ENCODE results near the gene JMJD7.

DNA sequence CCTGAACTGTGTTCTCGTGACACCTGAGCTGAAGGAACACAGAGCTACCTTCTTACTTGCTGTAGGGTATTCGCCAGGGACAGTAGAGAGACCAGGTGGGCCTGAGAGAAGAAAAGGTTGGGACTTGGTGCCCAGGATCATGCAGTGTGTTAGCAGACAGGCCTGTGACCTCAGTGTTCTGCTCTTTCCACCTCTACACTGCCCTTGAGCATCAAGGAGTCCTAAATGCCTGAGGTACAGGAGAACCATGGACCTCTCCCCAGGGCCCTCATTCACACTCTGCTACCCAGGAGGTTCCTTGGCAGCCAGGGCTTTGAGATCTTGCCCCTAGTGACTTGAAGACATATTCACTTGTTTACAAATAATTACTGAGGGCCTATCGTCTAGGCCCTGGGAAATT is 22.2 kb upstream of the JMJD7 start:
- TF ChIP-seq, protein P1, sequence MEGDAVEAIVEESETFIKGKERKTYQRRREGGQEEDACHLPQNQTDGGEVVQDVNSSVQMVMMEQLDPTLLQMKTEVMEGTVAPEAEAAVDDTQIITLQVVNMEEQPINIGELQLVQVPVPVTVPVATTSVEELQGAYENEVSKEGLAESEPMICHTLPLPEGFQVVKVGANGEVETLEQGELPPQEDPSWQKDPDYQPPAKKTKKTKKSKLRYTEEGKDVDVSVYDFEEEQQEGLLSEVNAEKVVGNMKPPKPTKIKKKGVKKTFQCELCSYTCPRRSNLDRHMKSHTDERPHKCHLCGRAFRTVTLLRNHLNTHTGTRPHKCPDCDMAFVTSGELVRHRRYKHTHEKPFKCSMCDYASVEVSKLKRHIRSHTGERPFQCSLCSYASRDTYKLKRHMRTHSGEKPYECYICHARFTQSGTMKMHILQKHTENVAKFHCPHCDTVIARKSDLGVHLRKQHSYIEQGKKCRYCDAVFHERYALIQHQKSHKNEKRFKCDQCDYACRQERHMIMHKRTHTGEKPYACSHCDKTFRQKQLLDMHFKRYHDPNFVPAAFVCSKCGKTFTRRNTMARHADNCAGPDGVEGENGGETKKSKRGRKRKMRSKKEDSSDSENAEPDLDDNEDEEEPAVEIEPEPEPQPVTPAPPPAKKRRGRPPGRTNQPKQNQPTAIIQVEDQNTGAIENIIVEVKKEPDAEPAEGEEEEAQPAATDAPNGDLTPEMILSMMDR (IDR thresholded peaks at IDR 0.05), result no peak
- TF ChIP-seq POLR2AphosphoS5 (IDR thresholded peaks at IDR 0.05; ENCODE audit: low read depth, low read length) (no peak), TCF7L2 (IDR thresholded peaks at IDR 0.05; ENCODE audit: low read depth, low read length) (no peak)
